Spleen (tissue), 11 donors: ENCODE data around the gene KCNJ12. TPM values are rescaled to one million over a fixed set of nuclear protein-coding genes. Genes with fewer than 3 reads are reported as not detected.
"Not testable (repeated sequence)": the region's sequence is repeated elsewhere in the genome, so short reads cannot be mapped to it uniquely, and the experiment has no call there.

ENCODE experiments used
- DNase-seq: peaks from one replicate; pipeline ENCODE4 v3.0.0-alpha.2; 2020
- H3K27ac ChIP-seq, 8 donors: fragments of 200-600 bp; sonication (generic) in 7 of 8; 1 replicate in 4 of 8; 2 replicates in 4 of 8; pipeline versions ENCODE4 v1.5.0 to v1.8.0; 2016 to 2021; ENCODE audit warnings: inconsistent platforms in 4 of 8, mild to moderate bottlenecking in 4 of 8, moderate library complexity in 1 of 8
- H3K27me3 ChIP-seq, 7 donors: fragments of 200-600 bp; sonication (generic) in 6 of 7; replicated peaks in 1 of 7; 1 replicate in 4 of 7; 2 replicates in 3 of 7; pipeline versions ENCODE4 v1.5.0 to v1.8.0; 2016 to 2021; ENCODE audit warnings: inconsistent platforms in 3 of 7, mild to moderate bottlenecking in 1 of 7
- H3K36me3 ChIP-seq, 6 donors: fragments of 200-600 bp; sonication (generic) in 5 of 6; 1 replicate in 4 of 6; 2 replicates in 2 of 6; pipeline versions ENCODE4 v1.5.0 to v1.8.0; 2016 to 2021; ENCODE audit warnings: inconsistent platforms in 2 of 6
- H3K4me1 ChIP-seq, 6 donors: fragments of 200-600 bp; sonication (generic) in 5 of 6; 1 replicate in 3 of 6; 2 replicates in 3 of 6; pipeline versions ENCODE4 v1.5.0 to v1.8.0; 2016 to 2021; ENCODE audit warnings: inconsistent platforms in 3 of 6
- H3K4me3 ChIP-seq, 8 donors: fragments of 200-600 bp; sonication (generic) in 7 of 8; 1 replicate in 4 of 8; 2 replicates in 4 of 8; pipeline versions ENCODE4 v1.5.0 to v1.8.0; 2016 to 2021; ENCODE audit warnings: inconsistent platforms in 4 of 8, mild to moderate bottlenecking in 4 of 8, moderate library complexity in 2 of 8
- H3K9me3 ChIP-seq, 8 donors: fragments of 200-600 bp; sonication (generic) in 7 of 8; 1 replicate in 4 of 8; 2 replicates in 4 of 8; pipeline versions ENCODE4 v1.5.0 to v1.8.0; 2016 to 2021; ENCODE audit warnings: inconsistent platforms in 4 of 8
- CTCF ChIP-seq, 11 experiments: fragments of 200-600 bp in 7 of 11; fragments of 450-650 bp in 4 of 11; sonication (generic) in 4 of 11; IDR thresholded peaks in 8 of 11; conservative IDR thresholded peaks in 3 of 11; 1 replicate in 7 of 11; 2 replicates in 4 of 11; pipeline versions ENCODE4 v1.4.0 to v1.8.0; 2016 to 2021; ENCODE audit warnings: antibody characterized with exemption in 11 of 11, inconsistent platforms in 4 of 11, mild to moderate bottlenecking in 1 of 11
- POLR2A ChIP-seq, 3 donors: fragments of 450-650 bp; IDR thresholded peaks; one replicate each; pipeline ENCODE4 v1.5.1; 2017; ENCODE audit warnings: antibody characterized with exemption in 3 of 3, mild to moderate bottlenecking in 1 of 3
- POLR2AphosphoS5 ChIP-seq, 3 donors: sonication (generic); formaldehyde crosslinking; IDR thresholded peaks; one replicate each; pipeline ENCODE4 v1.5.1; 2017; ENCODE audit warnings: antibody characterized with exemption in 3 of 3
- WGBS, 5 donors: extraction: QIAGEN DNeasy Blood & Tissue Kit in 3 of 5; methylation state at CpG; one replicate each; pipeline versions ENCODE4 v1.1.5 to v1.1.7; 2013 to 2018; 5-methylcytosine and 5-hydroxymethylcytosine counted together
- intact Hi-C: fragments of 100-400 bp; cut with DNase I; formaldehyde crosslinking; loops from one replicate; pipeline ENCODE4 v1.15.0; 2023; ENCODE audit warnings: low total_unique reads
- polyA plus RNA-seq, 3 donors: library from polyadenylated mRNA; stranded (reverse); fragments of 200-250 nt; gene quantifications; one replicate each; pipeline ENCODE4 v1.2.1, GENCODE V29; 2013
- total RNA-seq, 7 donors: library from RNA; depleted of rRNA in 3 of 7; stranded (reverse); fragments of >200 nt in 3 of 7; fragmentation: NEBNext Ultra II Directional in 4 of 7; extraction: Animal tissue kit (Norgen Biotek cat#: 25700) in 4 of 7; gene quantifications; one replicate each; pipeline versions ENCODE4 v1.1.0 to v1.2.1, GENCODE V29; 2016 to 2021
- donor health status: healthy with polysubstance abuse.
- donor health status: DM: no; HTN: no; CAD: no; lungs with moderate emphysema.
- donor health status: DM: no; HTN: no; CAD: no.
- donor health status: Bipolar disorder and iron deficiency.
- donor health status: healthy.
- donor health status: DM: no; HTN: no; CAD: no.
- donor health status: DM: yes; HTN: yes; CAD: no.

The KCNJ12 gene
- total and polyA plus RNA-seq, 10 donors: 0.11 to 4.8 (median 2.2) TPM

- H3K36me3 ChIP-seq: no peaks in the 10 kb centered on the region
- H3K9me3 ChIP-seq: peaks cover 0 to 4% (median 0%) of the 10 kb centered on the region in 8 donors
- H3K4me1 ChIP-seq: no peaks in the 10 kb centered on the region
- no peak overlapping the region for H3K27ac ChIP-seq
- no peak for DNase-seq
- no peak for TF ChIP-seq POLR2AphosphoS5 (IDR thresholded peaks at IDR 0.05)
- no peak for TF ChIP-seq POLR2A (IDR thresholded peaks at IDR 0.05)
- no peak for TF ChIP-seq CTCF (IDR thresholded peaks at IDR 0.05 in 8 of 11, conservative IDR thresholded peaks at IDR 0.05 in 3 of 11)
- intact Hi-C loops: loop anchor here (10.0 kb wide), 1 partner anchor 130 kb away; no protein-coding TSS in a partner anchor
- H3K4me3 ChIP-seq: no peak overlapping the region
- WGBS, 5 donors: 83 to 88% (median 84%) methylated on average over 9 of the region's 9 CpGs
- H3K27me3 ChIP-seq: peaks cover 0 to 7% (median 0%) of the 10 kb centered on the region in 7 donors
These were observed 69.0 kb downstream of the KCNJ12 start for GRCh38 chr17:21445091-21445650.

GRCh38 chr17:21447552-21447951, 71.4 kb downstream of the KCNJ12 start:
- peaks cover 0 to 28% (median 0%) of the 10 kb centered on the region in 7 donors for H3K27me3 ChIP-seq
- not testable (repeated sequence) for H3K4me1 ChIP-seq, DNase-seq, H3K36me3 ChIP-seq, H3K27ac ChIP-seq, H3K4me3 ChIP-seq, H3K9me3 ChIP-seq
- WGBS, 5 donors: 82 to 88% (median 86%) methylated on average over 4 of the region's 4 CpGs
- intact Hi-C loops: loop anchor here (10.0 kb wide), 1 partner anchor 133 kb away; no protein-coding TSS in a partner anchor

- H3K27ac ChIP-seq, H3K4me3 ChIP-seq, DNase-seq, H3K36me3 ChIP-seq, H3K9me3 ChIP-seq: not testable (repeated sequence)
- H3K27me3 ChIP-seq: peaks cover 0 to 39% (median 0%) of the 10 kb centered on the region in 7 donors
- 75 to 88% (median 81%) methylated on average over 3 of the region's 3 CpGs for WGBS, 5 donors
- peak in 5 of 11 experiments; percentile 21 to 51 (median 39) for TF ChIP-seq CTCF (IDR thresholded peaks at IDR 0.05 in 8 of 11, conservative IDR thresholded peaks at IDR 0.05 in 3 of 11)
- intact Hi-C loops: loop anchor here (10.0 kb wide), 1 partner anchor 135 kb away; no protein-coding TSS in a partner anchor
- H3K4me1 ChIP-seq: peaks cover 0 to 14% (median 10%) of the 10 kb centered on the region in 6 donors
These were observed 73.7 kb downstream of the KCNJ12 start for GRCh38 chr17:21449891-21450290.

GRCh38 chr17:21451975-21452374, 75.8 kb downstream of the KCNJ12 start:
- Histone ChIP-seq H3K4me3 (peak overlapping the region in 1 of 8 donors; percentile 53), H3K9me3 (peaks cover 0 to 6% (median 0%) of the 10 kb centered on the region in 8 donors), H3K36me3 (no peaks in the 10 kb centered on the region), H3K27me3 (peaks cover 0 to 45% (median 0%) of the 10 kb centered on the region in 7 donors), H3K27ac (no peak overlapping the region), H3K4me1 (peaks cover 0 to 21% (median 16%) of the 10 kb centered on the region in 6 donors)
- intact Hi-C loops: no loop called here
- WGBS, 5 donors: 65 to 77% (median 71%) methylated on average over 9 of the region's 9 CpGs
- no peak for DNase-seq
- TF ChIP-seq POLR2AphosphoS5 (IDR thresholded peaks at IDR 0.05): no peak
- no peak for TF ChIP-seq CTCF (IDR thresholded peaks at IDR 0.05 in 8 of 11, conservative IDR thresholded peaks at IDR 0.05 in 3 of 11)
